NCI-H1092 (cell line): ENCODE data around the gene CYFIP2.

ENCODE experiments used
- DNase-seq: peaks from one replicate; lab custom pipeline; 2025; lab: John Stamatoyannopoulos, UW

CYFIP2 gene

DNA sequence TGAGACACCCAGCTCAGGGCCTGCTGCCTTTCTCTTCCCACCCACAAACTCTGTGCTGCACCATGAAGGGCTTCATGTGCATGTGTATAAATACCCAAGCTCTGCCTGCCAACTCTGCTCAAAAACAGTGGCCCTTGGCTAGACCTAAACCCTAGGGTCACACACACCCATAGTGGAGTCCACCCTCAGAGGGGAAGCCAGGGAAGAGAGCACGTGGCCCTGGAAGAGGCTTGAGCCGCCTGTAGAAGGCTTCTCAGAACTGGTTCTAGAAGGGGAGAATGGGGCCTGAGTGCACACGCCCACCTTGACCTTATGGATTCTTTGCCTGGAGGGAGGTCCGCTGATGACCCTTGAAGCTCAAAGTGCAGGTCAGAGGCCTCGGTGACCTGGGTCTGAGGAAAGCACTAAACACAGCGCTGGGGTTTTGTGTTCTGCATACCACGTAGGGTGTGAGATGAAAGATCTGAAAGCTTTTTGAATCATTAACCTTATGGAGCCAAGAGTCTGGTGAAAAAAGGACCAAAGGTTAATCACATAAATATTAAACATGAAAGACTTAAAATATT is 60.6 kb downstream of the CYFIP2 start:
- DNase-seq = no peak

GRCh38 chr5:157327771-157328170 is 61.8 kb downstream of the CYFIP2 start:
- no peak for DNase-seq

- peak; percentile 32 for DNase-seq
Observed at GRCh38 chr5:157328277-157328912, 62.5 kb downstream of the CYFIP2 start.

- no peak for DNase-seq
Observed at GRCh38 chr5:157331807-157332206, 65.9 kb downstream of the CYFIP2 start.

- DNase-seq = no peak
Observed at GRCh38 chr5:157335534-157336422, 69.9 kb downstream of the CYFIP2 start.

GRCh38 chr5:157336423-157336744 is 70.5 kb downstream of the CYFIP2 start:
- DNase-seq = no peak

- DNase-seq = no peak
Observed at GRCh38 chr5:157339409-157339808, 73.5 kb downstream of the CYFIP2 start.

DNA sequence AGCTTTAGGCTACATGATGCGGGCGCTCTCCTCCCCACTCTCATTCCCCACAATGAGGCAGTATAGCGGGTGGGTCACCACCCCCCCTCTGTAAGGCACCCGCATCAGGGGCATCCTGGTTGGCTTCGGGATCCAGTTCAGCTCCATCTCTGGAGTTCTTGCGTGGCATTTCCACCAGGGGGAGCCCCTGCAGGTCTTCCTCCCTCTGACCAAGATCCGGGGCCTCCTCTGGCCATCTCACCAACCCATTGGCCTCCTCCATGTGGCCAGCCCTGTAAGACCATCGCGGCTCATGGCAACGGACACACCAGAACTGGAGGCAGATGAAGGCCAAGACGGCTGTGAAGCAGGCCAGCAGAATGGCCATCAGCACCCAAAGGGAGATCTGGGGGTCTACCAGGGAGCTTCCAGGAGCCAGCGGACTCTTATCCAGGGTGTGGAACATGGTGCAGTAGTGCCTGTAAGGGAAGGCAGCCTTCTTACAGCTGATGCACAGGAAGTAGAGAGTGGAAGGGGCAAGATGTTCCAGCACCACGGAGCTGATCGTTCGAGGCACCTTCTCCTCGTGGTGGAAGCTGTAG is 77.0 kb downstream of the CYFIP2 start:
- DNase-seq = no peak

DNA sequence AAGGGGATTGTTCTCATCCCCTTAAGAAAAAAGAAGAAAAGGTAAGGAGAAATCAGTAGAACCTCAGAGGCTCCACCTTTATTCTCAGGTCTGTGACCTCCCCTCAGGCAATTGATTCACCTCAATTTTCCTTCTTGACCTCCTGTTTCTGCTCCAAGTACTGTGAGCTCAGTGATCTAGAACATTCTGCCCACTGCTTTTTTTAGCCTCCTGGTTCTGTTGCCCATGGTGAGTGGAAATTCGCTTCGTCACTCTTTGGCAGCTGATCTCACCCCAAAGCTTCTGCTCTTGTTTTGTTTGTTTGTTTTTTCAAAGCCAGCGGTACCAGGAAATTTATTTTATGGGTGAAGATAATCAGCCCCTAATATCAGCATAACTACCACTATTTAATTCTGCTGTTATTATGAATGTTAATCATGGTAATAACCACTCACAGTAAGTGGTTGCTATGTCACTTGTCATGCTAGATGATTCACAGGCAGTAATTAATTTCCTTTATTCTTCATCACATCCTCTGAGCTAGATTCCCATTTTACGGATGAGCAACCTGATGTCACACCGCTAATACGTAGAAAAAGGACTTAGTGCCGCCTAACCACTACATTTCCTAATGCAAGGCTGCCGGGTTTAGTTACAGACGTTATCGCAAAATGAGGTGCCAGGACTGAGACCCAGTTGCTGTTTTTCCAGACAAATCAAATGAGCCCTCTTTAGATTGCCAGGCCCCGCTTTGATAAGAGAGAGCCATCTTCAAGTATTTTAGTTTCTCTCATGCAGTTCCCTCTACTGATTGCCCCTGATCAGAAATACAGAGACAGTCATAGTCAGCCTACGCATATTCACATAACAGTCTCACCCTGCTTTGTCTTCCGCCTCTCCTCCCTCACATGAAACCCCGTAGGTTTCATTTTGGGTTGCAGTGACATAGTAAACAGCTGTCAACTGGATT is 78.2 kb downstream of the CYFIP2 start:
- DNase-seq = no peak

DNA sequence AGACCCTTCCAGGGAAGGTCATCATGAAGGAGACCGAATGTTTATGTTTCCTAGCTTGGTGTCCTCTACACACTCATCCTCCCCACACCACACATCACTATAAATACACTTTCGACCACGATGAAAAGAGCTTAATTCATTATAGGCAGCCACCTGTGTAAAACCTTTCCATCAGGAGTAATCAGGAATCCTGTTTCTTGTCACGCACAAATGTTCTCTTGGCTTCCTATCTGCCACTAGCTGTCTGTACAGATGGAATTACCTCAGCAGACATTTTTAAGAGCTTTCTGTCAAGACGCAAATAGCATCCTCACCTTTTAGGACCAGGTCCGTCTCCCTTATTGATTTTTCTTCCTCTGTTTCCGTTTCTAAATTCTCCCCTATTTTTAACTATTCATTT is 79.1 kb downstream of the CYFIP2 start:
- DNase-seq = no peak

DNA sequence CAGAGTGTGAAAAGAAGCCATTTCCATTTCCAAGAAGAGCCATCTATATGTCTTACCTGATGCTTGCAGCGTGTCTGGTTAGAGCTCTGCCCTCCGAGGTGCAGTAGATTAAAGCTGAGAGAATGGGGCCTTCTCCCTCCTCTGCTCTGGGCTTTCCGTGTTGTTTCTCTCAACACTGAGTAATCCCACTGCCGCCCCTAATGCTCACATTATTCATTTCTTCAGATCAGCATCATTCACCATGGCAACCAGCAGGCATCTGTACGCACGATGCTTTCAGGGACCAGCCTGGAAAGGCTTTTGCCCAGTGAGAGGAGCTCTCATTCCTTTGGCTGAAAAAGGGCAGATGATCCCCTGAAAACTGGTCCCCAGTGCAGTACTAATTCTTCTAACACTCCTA is 79.6 kb downstream of the CYFIP2 start:
- DNase-seq = no peak

DNA sequence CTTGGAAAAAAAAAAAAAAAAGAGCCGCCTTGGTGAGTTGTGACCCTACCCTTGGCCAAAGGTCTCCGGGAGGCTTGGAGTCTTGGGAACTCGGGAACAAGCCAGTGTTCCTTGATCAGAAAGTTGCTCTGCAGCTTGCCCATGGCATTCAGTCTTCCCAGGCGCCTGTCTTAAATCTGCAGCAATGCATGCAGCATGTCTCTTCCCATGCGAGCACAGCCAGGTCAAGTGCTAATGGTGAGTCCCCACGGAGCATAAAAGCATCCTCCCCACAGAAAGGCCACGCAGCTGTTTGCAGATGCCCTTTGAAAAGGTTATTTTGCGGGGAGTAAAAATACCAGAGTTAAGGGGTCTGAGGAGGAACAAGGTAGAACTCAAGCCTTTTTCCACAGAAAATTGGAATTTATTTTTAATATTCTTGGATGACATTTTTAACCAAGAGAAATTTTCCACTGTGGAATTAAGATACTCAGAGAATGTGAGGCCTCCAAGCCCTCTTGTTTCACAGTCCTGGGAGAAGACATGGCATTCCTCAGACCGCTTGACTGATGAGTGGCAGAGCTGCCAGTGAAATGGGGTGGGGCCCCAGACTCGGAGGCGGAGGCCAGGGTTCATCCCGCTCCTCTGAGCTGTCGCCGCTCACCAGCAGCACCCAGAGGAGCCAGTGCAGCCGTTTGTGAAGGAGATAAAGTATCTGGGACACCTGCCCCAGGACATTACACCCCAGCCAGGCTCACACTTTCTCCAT is 81.6 kb downstream of the CYFIP2 start:
- no peak for DNase-seq

- DNase-seq = no peak
Observed at GRCh38 chr5:157348049-157348400, 82.1 kb downstream of the CYFIP2 start.

GRCh38 chr5:157350939-157351801 is 85.2 kb downstream of the CYFIP2 start:
- DNase-seq = no peak

DNA sequence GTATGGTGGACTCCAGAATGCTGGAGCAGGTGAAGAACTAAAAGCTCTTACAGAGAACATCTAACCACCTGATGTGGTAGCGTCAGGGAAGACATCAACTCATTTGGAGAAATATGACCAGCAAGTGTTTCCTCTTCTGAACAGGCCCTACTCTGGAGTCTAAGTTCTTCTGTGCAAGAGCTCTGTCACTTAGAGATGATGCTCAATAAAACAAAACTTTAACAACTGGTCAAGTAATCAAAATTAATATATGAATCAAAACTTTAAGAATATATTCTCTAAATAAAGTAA is 85.8 kb downstream of the CYFIP2 start:
- DNase-seq = no peak

GRCh38 chr5:157352756-157353340 is 86.9 kb downstream of the CYFIP2 start:
- DNase-seq = no peak

DNA sequence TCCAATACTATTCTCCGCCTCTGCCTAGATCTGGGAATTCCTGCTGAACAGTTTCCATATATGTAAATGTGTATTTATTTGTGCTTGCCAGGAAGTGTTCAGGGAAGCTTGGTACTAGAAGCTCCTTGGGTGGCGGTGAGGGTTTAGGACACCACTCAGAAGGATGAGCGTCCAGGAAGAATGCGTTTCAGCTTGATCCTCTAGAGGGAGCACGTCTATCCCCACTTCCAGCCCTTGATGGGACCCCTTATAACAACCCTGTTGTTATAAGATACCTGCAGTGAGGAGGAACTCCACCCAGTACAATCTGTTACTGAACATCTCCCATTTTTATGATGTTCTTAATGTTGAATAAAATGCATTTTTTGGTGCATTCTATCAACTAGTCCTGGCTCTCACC is 88.9 kb downstream of the CYFIP2 start:
- DNase-seq = no peak

DNA sequence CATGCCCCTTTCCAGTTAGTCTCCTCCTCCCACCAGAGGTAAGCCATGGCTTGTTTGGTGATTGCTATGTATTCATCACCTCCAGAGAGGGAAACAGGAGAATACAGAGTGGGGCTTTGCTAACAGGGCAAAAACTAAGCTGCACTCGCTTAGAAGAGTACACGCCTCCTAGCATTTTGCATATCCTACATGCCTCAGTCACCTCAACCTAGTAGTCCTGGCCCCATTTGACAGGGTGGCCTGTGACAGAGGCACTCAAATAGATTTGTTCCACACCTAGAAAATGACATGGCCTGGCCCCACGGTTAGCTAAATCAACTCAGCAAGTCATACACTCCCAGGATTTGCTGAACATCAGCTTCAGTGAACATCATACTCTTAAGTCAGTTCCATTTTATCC is 90.7 kb downstream of the CYFIP2 start:
- DNase-seq = no peak

DNA sequence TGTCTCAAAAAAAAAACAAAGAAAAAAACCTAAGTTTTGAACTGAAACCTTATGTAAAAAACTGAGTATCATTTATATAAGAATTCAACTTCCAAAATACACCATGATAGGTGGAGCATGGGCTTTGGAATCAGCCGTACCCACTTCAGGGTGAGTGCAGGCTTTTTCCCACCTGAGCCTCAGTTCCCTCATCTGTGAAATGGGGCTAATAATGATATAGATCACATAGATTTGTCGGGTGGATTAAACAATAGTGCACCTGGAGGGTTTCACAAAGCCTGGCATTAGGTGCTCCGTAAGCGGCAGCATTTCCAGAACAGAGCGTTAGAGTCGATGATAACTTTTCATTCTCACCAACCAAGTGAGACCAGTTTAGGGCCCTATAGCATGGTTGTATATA is 91.9 kb downstream of the CYFIP2 start:
- no peak for DNase-seq

DNA sequence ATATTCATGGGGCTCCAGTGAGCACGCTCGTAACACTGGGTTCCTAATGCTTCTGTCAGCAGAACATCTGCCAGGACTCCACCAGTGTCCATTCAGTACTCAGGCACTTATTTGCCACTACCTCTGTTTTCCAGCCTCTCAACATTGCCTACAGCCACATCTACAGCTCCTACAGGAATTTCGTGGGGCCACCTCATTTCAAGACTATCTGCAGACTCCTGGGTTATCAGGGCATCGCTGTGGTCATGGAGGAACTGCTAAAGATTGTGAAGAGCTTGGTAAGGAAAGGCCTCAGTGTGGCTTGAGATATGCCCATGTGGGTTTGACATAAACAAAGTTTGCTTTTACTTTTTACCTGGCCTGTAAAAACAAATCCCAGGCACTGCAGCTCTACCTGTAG is 92.9 kb downstream of the CYFIP2 start:
- no peak for DNase-seq
